Sigmoid colon (tissue), 4 donors: Measurements from ENCODE around the gene HOXA6.

ENCODE experiments used
- CTCF ChIP-seq, 4 experiments: fragments of 450-650 bp in 3 of 4; fragments of 200-600 bp in 1 of 4; IDR thresholded peaks; one replicate each; pipeline ENCODE4 v1.5.1; 2016 to 2019; ENCODE audit warnings: antibody characterized with exemption in 4 of 4, mild to moderate bottlenecking in 3 of 4, moderate library complexity in 2 of 4
- EP300 ChIP-seq, 4 donors: sonication (generic); formaldehyde crosslinking; IDR thresholded peaks; one replicate each; pipeline ENCODE4 v1.6.1; 2017; ENCODE audit warnings: antibody characterized with exemption in 4 of 4
- POLR2A ChIP-seq, 2 donors: fragments of 450-650 bp; IDR thresholded peaks; one replicate each; pipeline ENCODE4 v1.6.1; 2016; ENCODE audit warnings: antibody characterized with exemption in 2 of 2, mild to moderate bottlenecking in 2 of 2, moderate library complexity in 2 of 2
- POLR2AphosphoS5 ChIP-seq, 4 donors: sonication (generic); formaldehyde crosslinking; IDR thresholded peaks; one replicate each; pipeline ENCODE4 v1.6.1; 2017; ENCODE audit warnings: antibody characterized with exemption in 4 of 4

GRCh38 chr7:27139334-27140125, 8.0 kb downstream of the HOXA6 start:
- no peak for TF ChIP-seq CTCF (IDR thresholded peaks at IDR 0.05)
- no peak for TF ChIP-seq POLR2A (IDR thresholded peaks at IDR 0.05)
- no peak for TF ChIP-seq POLR2AphosphoS5 (IDR thresholded peaks at IDR 0.05)
- TF ChIP-seq EP300 (IDR thresholded peaks at IDR 0.05) = no peak
